ENCODE data around the gene PRKX. TPM values are rescaled to one million over a fixed set of nuclear protein-coding genes. Genes with fewer than 3 reads are reported as not detected.
"Not testable (repeated sequence)": the region's sequence is repeated elsewhere in the genome, so short reads cannot be mapped to it uniquely, and the experiment has no call there.

The PRKX gene
- total and polyA plus RNA-seq, 4 donors = 6.0 to 19.1 (median 14.6) TPM

GRCh38 chrX:3560010-3560409 is 153.4 kb downstream of the PRKX start:
- 90 to 97% methylated on average over 4 to 6 of the region's 7 CpGs for WGBS, 2 donors
- DNase-seq; H3K4me3 ChIP-seq (ENCODE audit: low read length in 2 of 2); H3K9me3 ChIP-seq (ENCODE audit: control insufficient read depth, low read length); H3K36me3 ChIP-seq (ENCODE audit: control insufficient read depth in 1 of 2, insufficient read depth in 2 of 2, low read length in 1 of 2); ATAC-seq (ENCODE audit: low FRiP score); intact Hi-C loops (cut with DNase I); H3K27ac ChIP-seq (ENCODE audit: low read depth in 1 of 2, low read length in 2 of 2); H3K27me3 ChIP-seq (ENCODE audit: control insufficient read depth in 1 of 2, insufficient read depth in 2 of 2, low read length in 1 of 2); H3K4me1 ChIP-seq (ENCODE audit: control insufficient read depth in 1 of 2, insufficient read depth in 2 of 2, low read length in 2 of 2): not testable (repeated sequence)
